ENCODE measurements around the gene GPR26.

Gene GPR26

DNA sequence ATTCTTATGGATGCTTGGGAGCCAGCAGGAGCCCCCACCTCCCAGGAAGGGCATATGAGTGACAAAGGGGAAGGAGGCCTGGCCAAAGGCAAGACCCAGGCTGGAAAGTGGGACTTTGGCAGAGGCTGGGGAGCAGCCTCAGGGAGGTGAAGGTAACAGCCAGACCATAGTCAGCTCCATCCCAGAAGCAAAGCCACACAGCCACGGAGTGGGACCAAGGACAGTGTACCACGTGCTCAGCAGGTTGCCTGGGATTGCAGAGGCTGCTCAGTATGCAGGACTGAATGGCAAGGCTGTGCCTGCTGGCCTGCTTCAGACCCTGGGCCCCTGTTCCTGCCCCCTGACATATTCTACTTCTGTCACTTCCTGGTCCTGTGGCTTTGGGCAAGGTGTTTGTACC is 17.6 kb upstream of the GPR26 start:
- no peak for DNase-seq (ENCODE audit: low read depth in 2 of 2)

DNA sequence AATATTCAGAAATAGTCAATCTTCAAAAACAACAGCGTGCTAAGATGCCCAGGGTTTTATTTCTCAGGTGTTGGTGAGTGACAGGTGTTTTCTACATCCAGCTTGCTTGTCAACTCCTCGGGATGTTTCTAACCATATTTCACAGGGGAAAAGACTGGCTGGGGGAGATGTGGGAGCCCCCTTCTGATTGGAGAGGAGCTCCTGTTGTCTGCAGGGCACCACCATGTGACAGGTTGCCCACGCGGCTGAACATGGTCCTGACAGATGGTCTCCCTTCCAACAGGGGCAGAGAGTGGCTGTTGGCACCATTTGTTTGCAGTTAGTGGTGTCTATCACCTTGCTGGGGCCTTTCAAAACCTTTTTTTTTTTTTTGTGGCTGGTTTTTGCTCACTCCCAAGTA is 16.5 kb upstream of the GPR26 start:
- no peak for DNase-seq (ENCODE audit: low read depth in 2 of 2)

DNA sequence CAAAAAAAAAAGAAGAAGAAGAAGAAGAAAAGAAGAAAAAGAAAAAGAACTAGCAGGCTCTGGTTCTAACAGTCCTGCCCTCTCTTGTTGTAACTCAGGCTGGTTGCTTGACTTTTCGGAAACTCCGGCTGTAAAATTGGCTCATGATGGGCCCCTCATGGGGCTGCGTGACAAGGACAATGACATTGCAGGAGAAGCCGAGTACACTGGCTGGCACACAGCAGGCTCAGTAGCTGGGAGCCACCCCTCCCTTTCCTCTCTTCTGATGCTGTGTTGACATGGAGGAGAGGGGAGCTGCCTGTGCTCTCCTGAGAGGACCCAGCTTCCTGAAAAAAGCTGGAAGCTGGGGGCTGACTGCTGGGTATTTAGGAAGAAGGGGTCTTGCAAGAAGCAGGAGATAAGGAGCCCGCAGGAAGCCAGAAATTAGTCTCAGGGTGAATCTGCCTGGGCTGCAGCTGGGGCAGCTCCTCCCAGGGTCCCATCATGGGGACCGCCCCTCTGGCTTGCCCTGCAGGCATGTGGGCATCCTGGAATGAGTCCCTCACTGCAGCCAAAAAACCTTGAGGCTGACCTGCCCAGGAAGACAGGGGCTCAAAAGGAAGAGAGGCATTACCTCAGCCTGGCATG is 14.6 kb upstream of the GPR26 start:
- DNase-seq (ENCODE audit: low read depth in 2 of 2), result no peak

- no peak for DNase-seq (ENCODE audit: low read depth in 2 of 2)
These were observed 10.4 kb upstream of the GPR26 start for GRCh38 chr10:123655751-123656150.

DNA sequence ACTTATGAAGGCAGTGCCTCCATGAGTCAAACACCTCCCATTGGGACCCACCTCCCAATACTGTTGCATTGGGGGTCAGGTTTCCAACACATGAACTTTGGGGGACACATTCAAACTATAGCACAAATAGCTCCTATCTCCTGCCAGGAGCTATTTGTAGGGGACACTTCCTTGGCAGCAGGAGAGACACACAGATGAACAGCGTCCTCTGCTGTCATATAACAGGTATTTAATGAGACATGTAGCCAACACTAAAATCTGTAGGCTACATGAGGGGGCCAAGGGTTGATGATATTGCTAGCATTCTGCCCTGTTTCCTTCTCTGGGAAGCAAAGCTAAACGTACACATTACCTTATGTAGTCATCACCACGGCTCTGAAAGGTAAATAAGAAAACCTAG is 2.6 kb upstream of the GPR26 start:
- DNase-seq (ENCODE audit: low read depth in 2 of 2), result no peak

GRCh38 chr10:123665491-123666286 is 466 bp upstream of the GPR26 start:
- DNase-seq (ENCODE audit: low read depth in 2 of 2), result no peak

DNA sequence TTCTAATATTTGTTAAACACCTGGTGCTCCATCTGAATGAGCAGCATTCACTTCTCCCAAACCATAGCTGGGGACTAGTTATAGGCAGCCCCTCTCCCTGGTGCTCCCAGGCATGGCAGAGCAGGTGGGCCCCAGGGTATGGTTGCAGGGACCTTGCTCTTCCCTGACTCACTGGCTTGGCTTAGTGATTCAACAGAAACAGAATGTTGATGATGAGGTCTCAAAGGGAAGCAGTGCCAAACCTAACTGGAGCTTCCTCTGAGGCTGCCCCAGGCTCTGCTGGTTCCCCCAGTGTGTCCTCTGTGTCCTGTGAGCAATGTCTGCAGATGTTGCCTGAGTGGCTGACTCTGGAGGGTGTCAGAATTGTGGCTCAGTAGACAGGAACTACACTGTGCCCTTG is 3.7 kb downstream of the GPR26 start:
- DNase-seq (ENCODE audit: low read depth in 2 of 2), result no peak

GRCh38 chr10:123673198-123673597 is 7.0 kb downstream of the GPR26 start:
- no peak for DNase-seq (ENCODE audit: low read depth in 2 of 2)

GRCh38 chr10:123674741-123675140 is 8.6 kb downstream of the GPR26 start:
- DNase-seq (ENCODE audit: low read depth in 2 of 2), result no peak

GRCh38 chr10:123675811-123676210 is 9.7 kb downstream of the GPR26 start:
- no peak for DNase-seq (ENCODE audit: low read depth in 2 of 2)

DNA sequence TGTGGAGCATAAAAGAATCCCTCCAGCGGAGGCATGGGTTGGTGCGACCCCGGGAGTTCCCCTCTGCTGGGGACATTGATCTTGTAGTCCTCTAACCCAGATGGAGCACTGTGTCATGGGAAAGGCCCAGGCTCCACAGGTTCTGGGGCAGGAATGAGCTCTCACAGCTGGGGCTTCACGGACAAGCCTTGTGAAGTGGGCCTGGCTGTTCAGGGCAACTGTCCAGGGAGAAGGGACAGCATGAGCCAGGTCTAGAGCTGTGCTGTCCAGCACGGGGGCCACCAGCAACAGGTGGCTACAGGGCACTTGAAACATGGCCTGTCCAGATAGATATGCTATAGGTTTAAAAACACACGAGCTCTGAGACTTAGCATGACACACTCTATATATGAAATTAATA is 11.4 kb downstream of the GPR26 start:
- DNase-seq (ENCODE audit: low read depth in 2 of 2), result no peak

DNA sequence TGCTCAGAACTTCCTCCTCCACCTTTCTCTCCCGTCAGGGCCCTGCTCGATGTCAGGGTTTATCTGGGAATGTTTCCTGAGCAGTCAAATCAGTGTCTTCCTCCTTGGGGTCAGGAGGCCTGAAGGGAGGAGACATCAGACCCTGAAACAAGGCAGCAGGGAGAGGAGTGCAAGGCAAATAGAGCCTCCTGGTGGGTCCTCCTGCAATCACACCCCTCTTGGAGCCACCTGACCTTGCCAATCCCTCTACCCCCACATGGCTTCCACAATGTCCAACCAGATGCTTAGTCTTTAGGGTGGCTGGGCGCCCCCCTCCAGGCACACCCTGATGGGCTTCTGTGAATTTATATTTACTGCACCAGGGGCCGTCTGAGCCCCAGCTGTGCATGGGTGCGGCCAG is 12.2 kb downstream of the GPR26 start:
- no peak for DNase-seq (ENCODE audit: low read depth in 2 of 2)

- no peak for DNase-seq (ENCODE audit: low read depth in 2 of 2)
These were observed 15.1 kb downstream of the GPR26 start for GRCh38 chr10:123681285-123681684.

- DNase-seq (ENCODE audit: low read depth in 2 of 2), result no peak
These were observed 16.3 kb downstream of the GPR26 start for GRCh38 chr10:123682477-123682876.

DNA sequence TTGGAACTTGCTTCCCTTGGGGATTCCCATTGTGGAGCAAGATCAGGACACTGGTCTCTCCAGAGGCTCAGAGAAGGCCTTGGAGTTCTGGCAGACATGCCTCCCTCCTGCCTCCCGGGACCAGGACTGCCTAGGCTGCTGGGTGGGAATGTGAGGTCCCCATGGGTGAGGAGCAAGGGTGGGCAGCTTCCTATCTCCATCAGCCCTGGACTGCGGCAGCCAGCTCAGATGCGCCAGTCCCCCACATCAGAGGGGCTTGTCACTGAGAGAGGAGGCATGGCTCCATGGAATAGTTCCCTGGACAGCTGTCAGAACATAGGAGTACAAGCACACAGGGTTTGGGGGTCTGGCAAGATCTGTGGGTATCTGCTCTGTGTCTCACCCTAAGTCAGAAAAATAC is 17.3 kb downstream of the GPR26 start:
- no peak for DNase-seq (ENCODE audit: low read depth in 2 of 2)

- DNase-seq (ENCODE audit: low read depth in 2 of 2), result no peak
These were observed 17.7 kb downstream of the GPR26 start for GRCh38 chr10:123683865-123684264.

- DNase-seq (ENCODE audit: low read depth in 2 of 2), result no peak
These were observed 19.1 kb downstream of the GPR26 start for GRCh38 chr10:123685260-123685659.

GRCh38 chr10:123687758-123688157 is 21.6 kb downstream of the GPR26 start:
- DNase-seq (ENCODE audit: low read depth in 2 of 2), result no peak

- no peak for DNase-seq (ENCODE audit: low read depth in 2 of 2)
These were observed 23.7 kb downstream of the GPR26 start for GRCh38 chr10:123689880-123690279.

DNA sequence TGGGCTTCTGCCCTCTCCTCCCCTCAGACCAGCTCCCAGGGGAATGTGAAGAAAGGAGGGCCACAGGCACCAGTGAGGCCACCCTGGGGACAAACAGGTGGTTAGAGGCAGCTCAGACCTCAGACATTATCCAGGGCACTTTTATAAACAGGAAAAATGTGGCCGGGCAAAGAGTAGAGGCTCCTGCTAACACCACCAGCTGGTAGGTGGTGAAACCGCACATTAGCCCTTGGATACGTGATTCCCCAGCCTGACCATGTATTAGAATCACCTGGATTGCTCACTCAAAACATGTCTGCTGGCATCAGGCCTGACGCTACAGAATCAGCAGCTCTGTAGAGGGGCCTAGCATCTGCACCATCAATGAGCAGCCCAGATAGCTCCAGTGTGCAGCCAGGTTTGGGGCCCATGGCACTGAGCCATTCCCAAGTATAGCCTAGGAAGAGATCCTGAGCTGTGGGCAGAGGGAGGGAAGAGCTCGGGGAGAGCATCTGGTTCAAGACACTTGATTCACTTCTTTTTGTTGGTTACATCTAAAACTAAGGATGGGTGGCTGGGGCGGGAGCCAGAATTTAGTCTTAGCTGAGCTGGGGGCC is 37.1 kb downstream of the GPR26 start:
- DNase-seq (ENCODE audit: low read depth in 2 of 2), result no peak

GRCh38 chr10:123704076-123704475 is 37.9 kb downstream of the GPR26 start:
- no peak for DNase-seq (ENCODE audit: low read depth in 2 of 2)

DNA sequence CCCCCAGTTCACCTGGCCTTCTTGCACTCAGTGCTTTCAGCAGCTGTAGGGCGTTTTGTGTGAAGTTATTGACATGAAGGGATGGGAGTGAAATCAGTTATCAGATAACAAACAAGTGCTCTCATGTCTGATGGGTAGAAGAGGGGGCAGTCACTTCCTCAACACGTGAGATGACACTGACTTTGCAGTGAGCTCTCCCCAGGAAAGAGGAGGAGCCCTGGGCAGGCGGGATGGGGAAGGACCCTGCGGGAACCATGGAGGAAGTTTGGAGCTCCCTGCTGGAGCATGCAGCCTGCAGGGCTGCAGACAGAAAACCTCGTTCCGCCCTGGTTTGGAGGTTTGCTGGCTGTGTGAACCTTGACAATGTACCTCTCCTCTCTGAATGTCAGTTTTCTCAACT is 38.7 kb downstream of the GPR26 start:
- no peak for DNase-seq (ENCODE audit: low read depth in 2 of 2)

DNA sequence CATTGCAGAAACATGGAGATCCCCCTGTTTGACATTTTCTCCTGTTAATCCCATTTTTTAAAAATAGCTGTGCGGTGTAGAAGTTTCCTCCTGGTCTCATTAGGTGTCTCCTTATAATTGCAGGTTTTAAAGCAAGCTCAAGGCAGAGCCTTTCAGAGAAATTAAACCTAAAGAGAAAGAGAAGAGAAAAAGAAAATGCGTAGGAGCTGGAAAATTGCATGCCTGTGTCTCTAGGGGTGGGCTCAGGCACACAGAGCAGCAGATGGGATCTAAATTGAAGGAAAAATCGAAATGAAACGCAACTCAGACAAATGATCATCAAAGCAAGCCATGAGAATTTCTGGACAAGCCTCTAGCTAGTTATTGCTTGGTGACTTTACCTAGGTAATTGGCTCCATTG is 40.1 kb downstream of the GPR26 start:
- no peak for DNase-seq (ENCODE audit: low read depth in 2 of 2)

All from activated CD8-positive, alpha-beta memory T cell treated with anti-CD3 and anti-CD28 coated beads for 4 hours (primary cell).